Endodermal cell (in vitro differentiated cells): ENCODE results near the gene APOL3. TPM values are rescaled to one million over a fixed set of nuclear protein-coding genes. Genes with fewer than 3 reads are reported as not detected.
"Not testable (repeated sequence)": the region's sequence is repeated elsewhere in the genome, so short reads cannot be mapped to it uniquely, and the experiment has no call there.

ENCODE experiments used
- DNase-seq: peaks from one replicate; pipeline ENCODE4 v3.0.0-alpha.2; 2017
- H3K27ac ChIP-seq: 2 replicates; pipeline ENCODE4 v1.5.1; 2013; ENCODE audit warnings: mild to moderate bottlenecking, low read depth, low read length, moderate library complexity
- H3K27me3 ChIP-seq: 2 replicates; pipeline ENCODE4 v1.6.1; 2013; ENCODE audit warnings: mild to moderate bottlenecking, low read length, moderate library complexity; ENCODE audit not compliant: insufficient read depth, control insufficient read depth, poor library complexity, severe bottlenecking
- H3K36me3 ChIP-seq: 2 replicates; pipeline ENCODE4 v1.7.0; 2013; ENCODE audit warnings: mild to moderate bottlenecking, low read length, moderate library complexity; ENCODE audit not compliant: control insufficient read depth, insufficient read depth
- H3K4me1 ChIP-seq: one replicate; pipeline ENCODE4 v1.7.0; 2013; ENCODE audit warnings: low read length; ENCODE audit not compliant: control insufficient read depth, insufficient read depth
- H3K4me3 ChIP-seq: 2 replicates; pipeline ENCODE4 v1.5.1; 2013; ENCODE audit warnings: mild to moderate bottlenecking, low read length, moderate library complexity
- H3K9ac ChIP-seq: 2 replicates; pipeline ENCODE4 v1.6.1; 2013; ENCODE audit warnings: mild to moderate bottlenecking, low read length, moderate library complexity; ENCODE audit not compliant: poor library complexity, severe bottlenecking; ENCODE audit errors: extremely low read depth
- H3K9me3 ChIP-seq: 2 replicates; pipeline ENCODE4 v1.6.1; 2013; ENCODE audit warnings: mild to moderate bottlenecking, low read length, moderate library complexity; ENCODE audit not compliant: control insufficient read depth
- H3K27ac Mint-ChIP-seq: 2 replicates; pipeline ENCODE4 v1.8.0; 2020; ENCODE audit warnings: mixed read lengths
- H3K27me3 Mint-ChIP-seq: 2 replicates; pipeline ENCODE4 v1.8.0; 2021; ENCODE audit warnings: mild to moderate bottlenecking, mixed read lengths; ENCODE audit not compliant: insufficient read depth
- H3K36me3 Mint-ChIP-seq: 2 replicates; pipeline ENCODE4 v1.8.0; 2020; ENCODE audit warnings: low read depth, mixed read lengths
- H3K4me1 Mint-ChIP-seq: 2 replicates; pipeline ENCODE4 v1.8.0; 2020; ENCODE audit warnings: mixed read lengths
- H3K4me3 Mint-ChIP-seq: 2 replicates; pipeline ENCODE4 v1.8.0; 2020; ENCODE audit warnings: mild to moderate bottlenecking, moderate library complexity, mixed read lengths
- H3K9me3 Mint-ChIP-seq: 2 replicates; pipeline ENCODE4 v1.8.0; 2020; ENCODE audit warnings: mild to moderate bottlenecking, mixed read lengths
- WGBS, 2 experiments: methylation state at CpG; one replicate each; pipeline versions ENCODE4 v1.1.5 to v1.1.7; 2013; ENCODE audit warnings: missing lambda C conversion rate in 2 of 2, mixed read lengths in 1 of 2; ENCODE audit not compliant: insufficient coverage in 1 of 2, insufficient read length in 1 of 2; 5-methylcytosine and 5-hydroxymethylcytosine counted together
- total RNA-seq, 2 donors: library from RNA; stranded (reverse); fragmentation: NEBNext Ultra II Directional in 1 of 2; extraction: Animal tissue kit (Norgen Biotek cat#: 25700) in 1 of 2; gene quantifications; 2 replicates in 1 of 2; 3 replicates in 1 of 2; pipeline ENCODE4 v1.2.1, GENCODE V29; 2021
- TF ChIP-seq, protein P1 (sequence below): fragments of 200-600 bp; sonication (generic); conservative IDR thresholded peaks from 2 replicates; pipeline ENCODE4 v1.5.0; 2021; ENCODE audit warnings: antibody characterized with exemption, mild to moderate bottlenecking

Gene APOL3
- total RNA-seq, 2 donors from 2014 or later: 0.46 to 1.1 TPM

DNA sequence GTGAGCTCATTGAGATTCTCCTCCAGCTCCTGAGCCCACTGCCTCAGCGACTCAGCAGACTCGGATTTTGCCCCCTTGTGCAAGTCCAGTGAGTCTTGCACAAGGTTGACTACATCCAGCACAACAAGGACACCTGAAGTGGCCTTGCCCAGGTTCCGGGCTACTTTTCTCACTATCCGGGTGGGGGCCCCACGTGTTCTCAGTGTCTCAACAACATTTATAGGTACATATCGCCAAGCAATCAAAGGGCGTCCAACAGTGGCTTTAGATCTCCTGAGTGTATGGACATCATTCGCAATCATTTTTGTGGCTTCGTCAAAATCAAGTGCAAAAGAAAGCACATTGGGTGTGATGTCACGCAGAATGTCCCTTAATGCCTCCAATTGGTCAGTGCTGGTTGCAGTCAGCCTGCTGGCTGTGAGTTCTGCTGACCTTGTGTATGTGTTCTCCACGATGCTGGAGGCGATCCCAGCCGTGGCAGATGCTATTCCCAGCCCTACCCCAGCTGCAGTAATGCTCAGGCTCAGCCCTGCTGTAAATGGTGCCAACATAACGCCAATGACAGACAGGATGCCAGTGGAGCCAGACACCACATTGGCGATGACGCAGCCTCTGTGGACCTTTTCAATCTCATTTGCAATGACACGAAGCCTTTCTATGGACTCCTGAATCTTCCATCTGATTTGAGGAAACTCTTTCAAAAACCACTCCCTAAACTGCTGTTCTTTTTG is 30.7 kb upstream of the APOL3 start:
- Histone ChIP-seq H3K36me3 (no peaks in the 10 kb centered on the region), H3K9ac (no peak overlapping the region), H3K4me1 (no peaks in the 10 kb centered on the region), H3K4me3 (no peak overlapping the region), H3K27ac (no peak overlapping the region), H3K9me3 (peaks cover 7% of the 10 kb centered on the region), H3K27me3 (no peaks in the 10 kb centered on the region)
- Mint-ChIP-seq H3K27me3 (peaks cover 3% of the 10 kb centered on the region), H3K9me3 (peaks cover 21% of the 10 kb centered on the region), H3K27ac (no peak overlapping the region), H3K4me1 (peaks cover 5% of the 10 kb centered on the region), H3K4me3 (no peak overlapping the region), H3K36me3 (peaks cover 4% of the 10 kb centered on the region)
- DNase-seq: peak; percentile 13
- TF ChIP-seq, protein P1, sequence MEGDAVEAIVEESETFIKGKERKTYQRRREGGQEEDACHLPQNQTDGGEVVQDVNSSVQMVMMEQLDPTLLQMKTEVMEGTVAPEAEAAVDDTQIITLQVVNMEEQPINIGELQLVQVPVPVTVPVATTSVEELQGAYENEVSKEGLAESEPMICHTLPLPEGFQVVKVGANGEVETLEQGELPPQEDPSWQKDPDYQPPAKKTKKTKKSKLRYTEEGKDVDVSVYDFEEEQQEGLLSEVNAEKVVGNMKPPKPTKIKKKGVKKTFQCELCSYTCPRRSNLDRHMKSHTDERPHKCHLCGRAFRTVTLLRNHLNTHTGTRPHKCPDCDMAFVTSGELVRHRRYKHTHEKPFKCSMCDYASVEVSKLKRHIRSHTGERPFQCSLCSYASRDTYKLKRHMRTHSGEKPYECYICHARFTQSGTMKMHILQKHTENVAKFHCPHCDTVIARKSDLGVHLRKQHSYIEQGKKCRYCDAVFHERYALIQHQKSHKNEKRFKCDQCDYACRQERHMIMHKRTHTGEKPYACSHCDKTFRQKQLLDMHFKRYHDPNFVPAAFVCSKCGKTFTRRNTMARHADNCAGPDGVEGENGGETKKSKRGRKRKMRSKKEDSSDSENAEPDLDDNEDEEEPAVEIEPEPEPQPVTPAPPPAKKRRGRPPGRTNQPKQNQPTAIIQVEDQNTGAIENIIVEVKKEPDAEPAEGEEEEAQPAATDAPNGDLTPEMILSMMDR: no peak
- 82 to 83% methylated on average over 17 of the region's 17 CpGs for WGBS, 2 experiments

DNA sequence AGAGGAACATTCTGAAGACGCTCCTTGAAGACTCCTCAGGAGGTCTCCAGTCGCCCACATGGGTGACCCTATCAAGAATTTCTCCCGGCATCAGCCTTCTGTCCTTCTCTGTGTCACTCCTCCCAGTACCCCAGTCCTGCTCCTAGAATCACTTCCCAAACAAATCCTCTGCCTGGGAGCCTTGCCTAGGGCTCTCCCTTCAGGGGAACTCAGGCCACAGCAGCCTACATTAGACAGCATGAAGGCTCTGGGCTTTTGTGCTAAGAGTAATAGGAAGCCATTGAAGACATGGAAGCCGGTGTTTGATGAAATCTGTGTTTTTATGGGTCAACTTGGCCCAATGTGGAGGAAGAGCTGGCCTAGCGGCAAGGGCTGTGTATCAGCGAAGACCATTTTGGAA is 27.3 kb upstream of the APOL3 start:
- H3K9ac ChIP-seq, H3K4me3 ChIP-seq, H3K27ac ChIP-seq, H3K36me3 Mint-ChIP-seq, H3K36me3 ChIP-seq, DNase-seq, H3K9me3 ChIP-seq, H3K4me1 ChIP-seq, H3K27me3 ChIP-seq, H3K4me3 Mint-ChIP-seq, H3K27me3 Mint-ChIP-seq, H3K27ac Mint-ChIP-seq: not testable (repeated sequence)
- Mint-ChIP-seq H3K9me3 (peaks cover 21% of the 10 kb centered on the region), H3K4me1 (peaks cover 22% of the 10 kb centered on the region)
- 94 to 95% methylated on average over 2 to 3 of the region's 6 CpGs for WGBS, 2 experiments

GRCh38 chr22:36185828-36186624 is 25.5 kb upstream of the APOL3 start:
- no peak overlapping the region for H3K27ac Mint-ChIP-seq
- Histone ChIP-seq H3K27ac (no peak overlapping the region), H3K36me3 (no peaks in the 10 kb centered on the region), H3K4me1 (peaks cover 9% of the 10 kb centered on the region), H3K27me3 (no peaks in the 10 kb centered on the region), H3K9ac (no peak overlapping the region), H3K4me3 (no peak overlapping the region), H3K9me3 (peaks cover under 1% of the 10 kb centered on the region)
- H3K9me3 Mint-ChIP-seq: peaks cover 15% of the 10 kb centered on the region
- H3K36me3 Mint-ChIP-seq: peaks cover 2% of the 10 kb centered on the region
- peaks cover 22% of the 10 kb centered on the region for H3K4me1 Mint-ChIP-seq
- 88 to 91% methylated on average over 12 to 14 of the region's 14 CpGs for WGBS, 2 experiments
- no peak for DNase-seq
- H3K4me3 Mint-ChIP-seq: no peak overlapping the region
- peaks cover 2% of the 10 kb centered on the region for H3K27me3 Mint-ChIP-seq
- TF ChIP-seq, protein P1: peak; percentile 50
